Neural cell (in vitro differentiated cells): ENCODE results near the gene OR13C8. TPM values are rescaled to one million over a fixed set of nuclear protein-coding genes. Genes with fewer than 3 reads are reported as not detected.

Source experiments
- H2AFZ ChIP-seq: fragments of 200-600, 300-800 bp; sonication (generic), shearing (Covaris generic); 2 replicates; pipeline ENCODE4 v1.6.0; 2014; ENCODE audit warnings: low read depth, mild to moderate bottlenecking, antibody characterized with exemption, low read length, moderate library complexity
- H3F3A ChIP-seq: fragments of 200-600 bp; shearing (Covaris generic); 2 replicates; pipeline ENCODE4 v1.6.1; 2016; ENCODE audit warnings: mild to moderate bottlenecking, moderate library complexity, mixed read lengths, antibody characterized with exemption, low read length; ENCODE audit not compliant: insufficient read depth, poor library complexity, severe bottlenecking
- H3K27ac ChIP-seq: fragments of 200-600, 300-800 bp; sonication (generic), shearing (Covaris generic); 2 replicates; pipeline ENCODE4 v1.5.1; 2014; ENCODE audit warnings: mild to moderate bottlenecking, low read length, moderate library complexity
- H3K27me3 ChIP-seq: fragments of 300-800, 200-600 bp; sonication (generic), shearing (Covaris generic); 2 replicates; pipeline ENCODE4 v1.6.0; 2014; ENCODE audit warnings: mild to moderate bottlenecking, low read depth, low read length, moderate library complexity; ENCODE audit not compliant: insufficient read depth
- H3K36me3 ChIP-seq: fragments of 300-800, 200-600 bp; sonication (generic), shearing (Covaris generic); 2 replicates; pipeline ENCODE4 v1.5.1; 2014; ENCODE audit warnings: mild to moderate bottlenecking, antibody characterized with exemption, low read length, moderate library complexity; ENCODE audit not compliant: insufficient read depth
- H3K4me2 ChIP-seq: fragments of 300-800, 200-600 bp; sonication (generic), shearing (Covaris generic); 2 replicates; pipeline ENCODE4 v1.6.0; 2014; ENCODE audit warnings: mild to moderate bottlenecking, low read length
- H3K4me3 ChIP-seq: fragments of 300-800, 200-600 bp; sonication (generic), shearing (Covaris generic); 2 replicates; pipeline ENCODE4 v1.5.1; 2014; ENCODE audit warnings: mild to moderate bottlenecking, low read length, moderate library complexity
- H3K79me2 ChIP-seq: fragments of 200-600 bp; shearing (Covaris generic); replicated peaks from 2 replicates; pipeline ENCODE4 v1.6.0; 2014; ENCODE audit warnings: mild to moderate bottlenecking, low read length, moderate library complexity; ENCODE audit not compliant: insufficient read depth
- H3K9ac ChIP-seq: fragments of 300-800, 200-600 bp; sonication (generic), shearing (Covaris generic); 2 replicates; pipeline ENCODE4 v1.6.1; 2016; ENCODE audit warnings: mild to moderate bottlenecking, low read length, mixed read lengths
- H3K9me2 ChIP-seq: fragments of 200-600 bp; shearing (Covaris generic); 2 replicates; pipeline ENCODE4 v1.6.1; 2016; ENCODE audit warnings: mild to moderate bottlenecking, low read length, mixed read lengths; ENCODE audit not compliant: insufficient read depth
- H3K9me3 ChIP-seq: fragments of 200-600, 300-800 bp; sonication (generic), shearing (Covaris generic); 2 replicates; pipeline ENCODE4 v1.6.1; 2016; ENCODE audit warnings: mild to moderate bottlenecking, mixed run types, low read length, moderate library complexity, mixed read lengths
- H4K20me1 ChIP-seq: fragments of 200-600 bp; shearing (Covaris generic); 2 replicates; pipeline ENCODE4 v1.6.1; 2016; ENCODE audit warnings: mild to moderate bottlenecking, mixed run types; ENCODE audit not compliant: insufficient read depth
- EP300 ChIP-seq: fragments of 450-650 bp; conservative IDR thresholded peaks from 2 replicates; pipeline ENCODE4 v1.6.1; 2014; ENCODE audit warnings: antibody characterized with exemption, mild to moderate bottlenecking, moderate library complexity; ENCODE audit not compliant: poor library complexity, severe bottlenecking
- EZH2 ChIP-seq: fragments of 200-600, 300-800 bp; shearing (Covaris generic), sonication (generic); IDR thresholded peaks from 2 replicates; pipeline ENCODE4 v1.6.1; 2014; ENCODE audit warnings: antibody characterized with exemption, low read length, borderline replicate concordance, mild to moderate bottlenecking; ENCODE audit not compliant: insufficient read depth, poor library complexity, severe bottlenecking
- MXI1 ChIP-seq: fragments of 450-650 bp; conservative IDR thresholded peaks from 2 replicates; pipeline ENCODE4 v1.6.1; 2014; ENCODE audit warnings: antibody characterized with exemption, mild to moderate bottlenecking; ENCODE audit not compliant: poor library complexity, severe bottlenecking
- POLR2AphosphoS5 ChIP-seq: IDR thresholded peaks from 2 replicates; pipeline ENCODE4 v1.6.1; 2012
- RAD21 ChIP-seq: fragments of 450-650 bp; conservative IDR thresholded peaks from 2 replicates; pipeline ENCODE4 v1.6.1; 2014; ENCODE audit warnings: antibody characterized with exemption, mild to moderate bottlenecking, moderate library complexity
- REST ChIP-seq: IDR thresholded peaks from 2 replicates; pipeline ENCODE4 v1.6.1; 2012; ENCODE audit warnings: borderline replicate concordance
- SMC3 ChIP-seq: fragments of 450-650 bp; conservative IDR thresholded peaks from 2 replicates; pipeline ENCODE4 v1.6.1; 2014; ENCODE audit warnings: antibody characterized with exemption, mild to moderate bottlenecking, moderate library complexity; ENCODE audit not compliant: poor library complexity
- TAF1 ChIP-seq: IDR thresholded peaks from 2 replicates; pipeline ENCODE4 v1.6.1; 2012; ENCODE audit warnings: low read depth
- polyA plus RNA-seq: library from polyadenylated mRNA; depleted of rRNA; stranded (reverse); fragments of >200 nt; gene quantifications from 2 replicates; pipeline ENCODE4 v1.2.3, GENCODE V29; 2014
- TF ChIP-seq, protein P1 (sequence below): fragments of 450-650 bp; IDR thresholded peaks from 2 replicates; pipeline ENCODE4 v1.5.1; 2014; ENCODE audit warnings: antibody characterized with exemption, mild to moderate bottlenecking, moderate library complexity; ENCODE audit not compliant: poor library complexity, severe bottlenecking

OR13C8 gene
- polyA plus RNA-seq, 1 donor from 2014 or later: not detected

DNA sequence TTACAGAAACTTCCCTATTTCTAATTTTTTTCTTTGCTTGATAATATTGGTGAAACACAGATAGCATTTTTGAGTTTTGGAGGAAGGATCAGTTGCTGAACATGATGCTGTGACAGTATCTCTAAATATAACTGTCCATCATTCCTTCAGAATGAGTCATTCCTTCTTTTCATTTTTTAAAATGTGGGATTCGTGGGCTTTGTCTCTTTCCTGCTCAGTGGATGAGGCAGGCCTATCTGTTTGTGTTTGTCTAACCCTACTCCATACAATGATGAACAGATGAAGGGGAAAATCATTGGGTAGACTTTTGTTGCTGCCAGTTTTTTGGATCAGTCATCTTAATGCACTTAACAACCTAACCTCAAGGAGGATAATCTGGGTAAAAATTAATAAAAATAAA, 15.7 kb upstream of the OR13C8 start:
- H3K27me3 ChIP-seq: no peaks in the 10 kb centered on the region
- H2AFZ ChIP-seq: no peak overlapping the region
- H3K36me3 ChIP-seq: no peaks in the 10 kb centered on the region
- no peaks in the 10 kb centered on the region for H3K9me2 ChIP-seq
- H4K20me1 ChIP-seq: no peaks in the 10 kb centered on the region
- no peak overlapping the region for H3K9ac ChIP-seq
- no peak for TF ChIP-seq RAD21
- no peak for TF ChIP-seq REST
- TF ChIP-seq, protein P1, sequence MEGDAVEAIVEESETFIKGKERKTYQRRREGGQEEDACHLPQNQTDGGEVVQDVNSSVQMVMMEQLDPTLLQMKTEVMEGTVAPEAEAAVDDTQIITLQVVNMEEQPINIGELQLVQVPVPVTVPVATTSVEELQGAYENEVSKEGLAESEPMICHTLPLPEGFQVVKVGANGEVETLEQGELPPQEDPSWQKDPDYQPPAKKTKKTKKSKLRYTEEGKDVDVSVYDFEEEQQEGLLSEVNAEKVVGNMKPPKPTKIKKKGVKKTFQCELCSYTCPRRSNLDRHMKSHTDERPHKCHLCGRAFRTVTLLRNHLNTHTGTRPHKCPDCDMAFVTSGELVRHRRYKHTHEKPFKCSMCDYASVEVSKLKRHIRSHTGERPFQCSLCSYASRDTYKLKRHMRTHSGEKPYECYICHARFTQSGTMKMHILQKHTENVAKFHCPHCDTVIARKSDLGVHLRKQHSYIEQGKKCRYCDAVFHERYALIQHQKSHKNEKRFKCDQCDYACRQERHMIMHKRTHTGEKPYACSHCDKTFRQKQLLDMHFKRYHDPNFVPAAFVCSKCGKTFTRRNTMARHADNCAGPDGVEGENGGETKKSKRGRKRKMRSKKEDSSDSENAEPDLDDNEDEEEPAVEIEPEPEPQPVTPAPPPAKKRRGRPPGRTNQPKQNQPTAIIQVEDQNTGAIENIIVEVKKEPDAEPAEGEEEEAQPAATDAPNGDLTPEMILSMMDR: no peak
- TF ChIP-seq MXI1: no peak
- TF ChIP-seq SMC3: no peak
- no peak for TF ChIP-seq TAF1
- TF ChIP-seq EZH2: no peak
- no peak for TF ChIP-seq POLR2AphosphoS5
- H3K9me3 ChIP-seq: no peaks in the 10 kb centered on the region
- H3K4me3 ChIP-seq: no peak overlapping the region
- H3K27ac ChIP-seq: no peak overlapping the region
- no peaks in the 10 kb centered on the region for H3F3A ChIP-seq
- H3K4me2 ChIP-seq: no peak overlapping the region
- no peaks in the 10 kb centered on the region for H3K79me2 ChIP-seq

DNA sequence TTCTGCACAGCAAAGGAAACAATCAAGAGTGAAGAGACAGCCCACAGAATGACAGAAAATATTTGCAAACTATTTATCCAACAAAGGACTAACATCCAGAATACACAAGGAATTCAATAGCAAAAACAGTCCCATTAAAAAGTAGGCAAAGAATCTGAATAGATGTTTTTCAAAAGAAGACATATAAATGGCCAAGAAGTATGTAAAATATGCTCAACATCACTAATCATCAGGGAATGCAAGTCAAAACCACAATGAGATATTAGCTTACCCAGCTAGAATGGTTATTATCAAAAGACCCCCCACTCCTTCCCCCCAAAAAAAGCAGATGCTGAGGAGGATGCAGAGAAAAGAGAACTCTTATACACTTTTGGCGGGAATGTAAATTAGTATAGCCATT, 13.4 kb upstream of the OR13C8 start:
- Histone ChIP-seq H3K27ac (no peak overlapping the region), H2AFZ (no peak overlapping the region), H3K9me3 (no peaks in the 10 kb centered on the region), H3K79me2 (no peaks in the 10 kb centered on the region), H3K36me3 (no peaks in the 10 kb centered on the region), H3K27me3 (no peaks in the 10 kb centered on the region), H3K9me2 (no peaks in the 10 kb centered on the region), H3K4me3 (no peak overlapping the region), H4K20me1 (no peaks in the 10 kb centered on the region), H3K9ac (no peak overlapping the region), H3K4me2 (no peak overlapping the region), H3F3A (no peaks in the 10 kb centered on the region)
- TF ChIP-seq RAD21 (no peak), SMC3 (no peak), EZH2 (no peak), REST (no peak), POLR2AphosphoS5 (no peak), MXI1 (no peak), TAF1 (no peak), EP300 (no peak)
- TF ChIP-seq, protein P1: no peak
